Ishikawa (cell line): Measurements from ENCODE around the gene SLC37A1.

Source experiments
- CEBPB ChIP-seq: IDR thresholded peaks from 2 replicates; pipeline ENCODE4 v1.6.1; 2012
- EP300 ChIP-seq: IDR thresholded peaks from 2 replicates; pipeline ENCODE4 v1.6.1; 2012; ENCODE audit warnings: borderline replicate concordance
- NFIC ChIP-seq: IDR thresholded peaks from 2 replicates; pipeline ENCODE4 v1.6.1; 2012
- RAD21 ChIP-seq: IDR thresholded peaks from 2 replicates; pipeline ENCODE4 v1.6.1; 2012; ENCODE audit warnings: low read depth
- TAF1 ChIP-seq: IDR thresholded peaks from 2 replicates; pipeline ENCODE4 v1.6.1; 2012; ENCODE audit warnings: low read depth, mild to moderate bottlenecking
- YY1 ChIP-seq: IDR thresholded peaks from 2 replicates; pipeline ENCODE4 v1.6.1; 2012; ENCODE audit warnings: low read depth
- TF ChIP-seq, protein P1 (sequence below): IDR thresholded peaks from 2 replicates; pipeline ENCODE4 v1.6.1; 2012; ENCODE audit warnings: low read depth, mild to moderate bottlenecking

DNA sequence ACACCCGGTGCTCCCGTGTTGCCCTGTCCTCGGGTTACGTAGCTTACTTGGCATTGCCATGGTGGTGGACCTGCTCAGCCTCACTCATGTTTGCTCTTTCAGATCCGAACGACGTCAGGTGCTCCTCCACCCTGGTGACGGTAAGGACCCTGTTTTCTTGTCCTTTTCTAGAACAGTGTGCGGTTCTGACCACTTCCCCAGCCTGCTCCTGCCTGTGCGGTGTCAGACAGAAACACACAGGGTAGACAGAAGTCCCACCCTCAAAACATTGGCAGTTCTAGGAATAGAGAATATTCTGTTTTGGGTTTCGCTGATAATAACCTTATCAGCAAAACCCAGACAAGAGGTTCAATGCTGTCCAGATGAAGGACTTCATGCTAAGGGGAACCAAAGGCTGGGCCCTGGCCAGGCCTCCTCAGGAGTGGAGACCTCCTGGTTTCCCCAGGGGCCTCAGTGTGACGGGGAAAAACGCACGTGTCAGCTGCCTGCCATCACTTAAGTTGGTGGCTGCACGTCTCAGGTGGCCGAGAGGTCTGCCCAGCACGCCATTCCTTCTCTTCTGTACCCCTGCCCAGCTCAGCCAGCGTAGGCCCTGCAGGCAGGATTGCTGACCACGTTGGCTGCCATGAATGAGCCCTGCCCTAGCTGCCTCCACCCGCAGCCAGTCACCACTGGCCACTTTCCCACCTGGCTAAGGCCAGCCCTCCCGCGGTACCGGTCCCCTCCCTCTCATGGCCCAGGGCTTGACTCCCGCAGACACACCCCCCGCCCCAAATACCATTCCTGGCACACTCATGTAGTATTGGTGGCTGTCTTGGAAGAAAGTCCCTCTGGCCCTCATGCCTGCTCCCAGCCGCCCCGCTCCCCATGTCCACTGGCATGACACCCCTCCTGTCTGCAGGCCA is 33.6 kb downstream of the SLC37A1 start:
- TF ChIP-seq RAD21 (no peak), YY1 (no peak), CEBPB (no peak), EP300 (no peak), TAF1 (no peak), NFIC (no peak)
- TF ChIP-seq, protein P1, sequence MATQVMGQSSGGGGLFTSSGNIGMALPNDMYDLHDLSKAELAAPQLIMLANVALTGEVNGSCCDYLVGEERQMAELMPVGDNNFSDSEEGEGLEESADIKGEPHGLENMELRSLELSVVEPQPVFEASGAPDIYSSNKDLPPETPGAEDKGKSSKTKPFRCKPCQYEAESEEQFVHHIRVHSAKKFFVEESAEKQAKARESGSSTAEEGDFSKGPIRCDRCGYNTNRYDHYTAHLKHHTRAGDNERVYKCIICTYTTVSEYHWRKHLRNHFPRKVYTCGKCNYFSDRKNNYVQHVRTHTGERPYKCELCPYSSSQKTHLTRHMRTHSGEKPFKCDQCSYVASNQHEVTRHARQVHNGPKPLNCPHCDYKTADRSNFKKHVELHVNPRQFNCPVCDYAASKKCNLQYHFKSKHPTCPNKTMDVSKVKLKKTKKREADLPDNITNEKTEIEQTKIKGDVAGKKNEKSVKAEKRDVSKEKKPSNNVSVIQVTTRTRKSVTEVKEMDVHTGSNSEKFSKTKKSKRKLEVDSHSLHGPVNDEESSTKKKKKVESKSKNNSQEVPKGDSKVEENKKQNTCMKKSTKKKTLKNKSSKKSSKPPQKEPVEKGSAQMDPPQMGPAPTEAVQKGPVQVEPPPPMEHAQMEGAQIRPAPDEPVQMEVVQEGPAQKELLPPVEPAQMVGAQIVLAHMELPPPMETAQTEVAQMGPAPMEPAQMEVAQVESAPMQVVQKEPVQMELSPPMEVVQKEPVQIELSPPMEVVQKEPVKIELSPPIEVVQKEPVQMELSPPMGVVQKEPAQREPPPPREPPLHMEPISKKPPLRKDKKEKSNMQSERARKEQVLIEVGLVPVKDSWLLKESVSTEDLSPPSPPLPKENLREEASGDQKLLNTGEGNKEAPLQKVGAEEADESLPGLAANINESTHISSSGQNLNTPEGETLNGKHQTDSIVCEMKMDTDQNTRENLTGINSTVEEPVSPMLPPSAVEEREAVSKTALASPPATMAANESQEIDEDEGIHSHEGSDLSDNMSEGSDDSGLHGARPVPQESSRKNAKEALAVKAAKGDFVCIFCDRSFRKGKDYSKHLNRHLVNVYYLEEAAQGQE, result no peak
